SK-N-SH (cell line): Measurements from ENCODE around the gene GRHL3. TPM values are rescaled to one million over a fixed set of nuclear protein-coding genes. Genes with fewer than 3 reads are reported as not detected.
A peak's percentile ranks its signal among the peaks of the same experiment; 100 is the strongest.

Experiments
- CTCF ChIA-PET: fragments of 300-600, 350-600 bp; formaldehyde crosslinking; extraction: SDS; loops from one replicate; lab custom pipeline; 2021; lab: Yijun Ruan, JAX
- POLR2A ChIA-PET: fragments of 350-600 bp; sonication (Branson Sonifier 250); formaldehyde crosslinking; extraction: SDS; loops from one replicate; lab custom pipeline; 2020; ENCODE audit warnings: antibody characterized with exemption, inconsistent platforms; lab: Yijun Ruan, JAX
- DNase-seq: peaks from one replicate; pipeline ENCODE4 v3.0.0; 2012
- H2AFZ ChIP-seq: fragments of 200-600 bp; sonication (generic); 2 replicates; pipeline ENCODE4 v1.8.1; 2016; ENCODE audit warnings: antibody characterized with exemption, mild to moderate bottlenecking, low read depth
- H3F3A ChIP-seq: fragments of 200-600 bp; sonication (generic); replicated peaks from 2 replicates; pipeline ENCODE3; 2016; ENCODE audit warnings: antibody characterized with exemption, mild to moderate bottlenecking; ENCODE audit not compliant: insufficient read depth
- H3K27ac ChIP-seq, 2 experiments: fragments of 200-500 bp in 1 of 2; fragments of 200-600 bp in 1 of 2; sonication (Bioruptor generic) in 1 of 2; sonication (generic), shearing (Covaris generic) in 1 of 2; 2 replicates each; pipeline versions ENCODE4 v1.5.1 to v1.6.1; 2014 to 2016; ENCODE audit warnings: low read depth in 2 of 2, inconsistent platforms in 1 of 2, low read length in 1 of 2, mild to moderate bottlenecking in 1 of 2, mixed read lengths in 1 of 2
- H3K27me3 ChIP-seq: fragments of 200-600 bp; sonication (generic), shearing (Covaris generic); 2 replicates; pipeline ENCODE4 v1.6.1; 2016; ENCODE audit warnings: mixed run types; ENCODE audit not compliant: insufficient read depth
- H3K36me3 ChIP-seq, 2 experiments: fragments of 200-500 bp in 1 of 2; fragments of 200-600 bp in 1 of 2; sonication (Bioruptor generic) in 1 of 2; sonication (generic) in 1 of 2; replicated peaks in 1 of 2; 2 replicates each; pipeline versions ENCODE3 to v1.5.1; 2014 to 2016; ENCODE audit warnings: low read length in 1 of 2, mild to moderate bottlenecking in 1 of 2; ENCODE audit not compliant: insufficient read depth in 2 of 2, control insufficient read depth in 1 of 2
- H3K4me1 ChIP-seq, 2 experiments: fragments of 200-500 bp in 1 of 2; fragments of 200-600 bp in 1 of 2; sonication (Bioruptor generic) in 1 of 2; sonication (generic), shearing (Covaris generic) in 1 of 2; 2 replicates each; pipeline versions ENCODE4 v1.5.1 to v1.6.1; 2014 to 2016; ENCODE audit warnings: low read depth in 1 of 2, low read length in 1 of 2, mixed run types in 1 of 2; ENCODE audit not compliant: insufficient read depth in 2 of 2, control insufficient read depth in 1 of 2
- H3K4me2 ChIP-seq: fragments of 200-600 bp; sonication (generic), shearing (Covaris generic); 2 replicates; pipeline ENCODE4 v1.6.1; 2017; ENCODE audit warnings: mixed run types
- H3K4me3 ChIP-seq, 2 experiments: fragments of 200-500 bp in 1 of 2; fragments of 200-600 bp in 1 of 2; sonication (Bioruptor generic) in 1 of 2; sonication (generic), shearing (Covaris generic) in 1 of 2; 2 replicates each; pipeline versions ENCODE4 v1.5.1 to v1.8.1; 2014 to 2016; ENCODE audit warnings: low read depth in 2 of 2, inconsistent platforms in 1 of 2, low read length in 1 of 2, mild to moderate bottlenecking in 1 of 2, mixed read lengths in 1 of 2, moderate library complexity in 1 of 2
- H3K79me2 ChIP-seq: fragments of 200-600 bp; sonication (generic); 2 replicates; pipeline ENCODE4 v1.8.1; 2017; ENCODE audit warnings: mild to moderate bottlenecking; ENCODE audit not compliant: insufficient read depth
- H3K9ac ChIP-seq: fragments of 200-600 bp; sonication (generic); 2 replicates; pipeline ENCODE4 v1.6.1; 2017; ENCODE audit warnings: mixed run types
- H3K9me2 ChIP-seq: fragments of 200-600 bp; sonication (generic); 2 replicates; pipeline ENCODE4 v1.6.1; 2017; ENCODE audit warnings: mixed run types
- H3K9me3 ChIP-seq: fragments of 200-600 bp; sonication (generic); 2 replicates; pipeline ENCODE4 v1.6.1; 2017; ENCODE audit warnings: mixed run types, mild to moderate bottlenecking, moderate library complexity
- H4K20me1 ChIP-seq: fragments of 200-600 bp; sonication (generic); 2 replicates; pipeline ENCODE4 v1.6.1; 2017; ENCODE audit warnings: mild to moderate bottlenecking, mixed run types; ENCODE audit not compliant: insufficient read depth
- EP300 ChIP-seq, 2 experiments: IDR thresholded peaks; 2 replicates each; pipeline versions ENCODE4 v1.4.0 to v1.6.1; 2012; ENCODE audit warnings: borderline replicate concordance in 1 of 2, low read depth in 1 of 2, low read length in 1 of 2
- FOXJ3 ChIP-seq: sonication (generic); formaldehyde crosslinking; IDR thresholded peaks from 2 replicates; pipeline ENCODE4 v1.5.1; 2020; ENCODE audit warnings: mild to moderate bottlenecking, missing genetic modification reagents
- GABPA ChIP-seq: IDR thresholded peaks from 2 replicates; pipeline ENCODE4 v1.4.0; 2012; ENCODE audit warnings: low read depth, mild to moderate bottlenecking
- JUND ChIP-seq: IDR thresholded peaks from 2 replicates; pipeline ENCODE4 v1.4.0; 2012
- MEF2A ChIP-seq: IDR thresholded peaks from 2 replicates; pipeline ENCODE4 v1.4.0; 2012; ENCODE audit warnings: low read depth, borderline replicate concordance
- NFIC ChIP-seq: IDR thresholded peaks from 2 replicates; pipeline ENCODE4 v1.4.0; 2012; ENCODE audit warnings: borderline replicate concordance
- NRF1 ChIP-seq: IDR thresholded peaks from 2 replicates; pipeline ENCODE4 v1.6.1; 2012; ENCODE audit warnings: low read depth, mild to moderate bottlenecking, low read length
- RAD21 ChIP-seq: IDR thresholded peaks from 2 replicates; pipeline ENCODE4 v1.6.1; 2012; ENCODE audit warnings: mild to moderate bottlenecking, low read length
- RFX5 ChIP-seq: IDR thresholded peaks from 2 replicates; pipeline ENCODE4 v1.6.1; 2012; ENCODE audit warnings: mild to moderate bottlenecking, improper control_type of control experiment, low read length
- TEAD4 ChIP-seq: IDR thresholded peaks from 2 replicates; pipeline ENCODE4 v1.4.0; 2012; ENCODE audit warnings: mild to moderate bottlenecking, borderline replicate concordance; ENCODE audit not compliant: insufficient read depth
- WGBS: methylation state at CpG from one replicate; pipeline ENCODE4 v1.1.6; 2017; ENCODE audit warnings: low lambda C conversion rate; 5-methylcytosine and 5-hydroxymethylcytosine counted together
- polyA plus RNA-seq, 3 experiments: library from polyadenylated mRNA; depleted of rRNA; stranded (reverse); fragments of >200 nt; gene quantifications; 2 replicates each; pipeline ENCODE4 v1.2.3, GENCODE V29; 2012
- TF ChIP-seq, protein P1 (sequence below): fragments of 200-600 bp; sonication (generic); IDR thresholded peaks from 2 replicates; pipeline ENCODE4 v1.6.1; 2017; ENCODE audit warnings: antibody characterized with exemption, mild to moderate bottlenecking, moderate library complexity
- TF ChIP-seq, protein P2 (sequence below): IDR thresholded peaks from 2 replicates; pipeline ENCODE4 v1.4.0; 2012; ENCODE audit warnings: low read depth, borderline replicate concordance
- TF ChIP-seq, protein P3 (sequence below): fragments of 150-350 bp; IDR thresholded peaks from 2 replicates; pipeline ENCODE4 v1.6.1; 2016; ENCODE audit warnings: mild to moderate bottlenecking, low read depth, low read length
- TF ChIP-seq, protein P4 (sequence below): IDR thresholded peaks from 2 replicates; pipeline ENCODE4 v1.6.1; 2012; ENCODE audit warnings: mild to moderate bottlenecking, low read depth, low read length, moderate library complexity

GRHL3 gene
- polyA plus RNA-seq, 1 of the 3 experiments (the other 2 are of a cell fraction), result 0.05 TPM

DNA sequence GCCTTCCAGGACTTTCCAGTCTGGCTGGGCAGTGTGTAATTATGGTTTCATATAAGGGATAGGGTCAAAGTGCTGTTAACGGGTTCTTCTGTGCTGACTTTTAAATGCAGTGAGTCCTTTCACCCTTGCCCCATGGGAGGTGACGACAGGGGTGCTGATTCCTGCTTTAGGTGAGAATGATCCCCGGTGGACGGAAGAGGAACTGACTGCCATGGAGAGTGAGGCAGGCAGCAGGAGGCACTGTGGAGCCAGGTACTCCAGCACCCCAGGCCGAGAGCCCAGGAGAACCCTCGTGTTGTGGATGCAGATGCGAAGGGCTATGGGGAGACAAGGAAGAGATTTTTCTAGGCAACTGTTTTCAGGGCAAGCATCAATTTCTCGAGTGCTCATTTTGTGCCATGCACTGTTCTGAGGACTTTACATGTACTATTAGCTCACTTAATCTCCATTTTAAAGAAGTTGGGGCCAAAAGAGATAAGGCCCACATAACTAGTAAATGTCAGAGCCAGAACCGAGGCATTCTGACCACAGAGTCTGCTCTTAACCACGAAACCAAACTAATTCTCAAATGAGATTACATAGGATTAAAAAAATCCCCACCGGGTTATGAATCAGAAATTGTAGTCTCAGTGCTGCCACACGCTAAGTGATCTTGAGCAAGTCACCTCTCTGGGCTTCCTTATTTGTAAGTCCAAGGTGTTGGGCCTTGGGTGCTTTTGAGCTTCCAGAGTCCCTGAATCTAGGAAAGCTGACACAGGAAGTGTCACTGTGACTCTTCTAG is 66.2 kb downstream of the GRHL3 start:
- Histone ChIP-seq H3K79me2 (no peaks in the 10 kb centered on the region), H3K27me3 (no peaks in the 10 kb centered on the region), H3K36me3 (peaks cover 4% of the 10 kb centered on the region in 2 experiments), H3K4me2 (no peak overlapping the region), H3K9me2 (no peaks in the 10 kb centered on the region), H4K20me1 (no peaks in the 10 kb centered on the region), H3K9me3 (no peaks in the 10 kb centered on the region), H3K4me1 (peaks cover 3 to 7% of the 10 kb centered on the region in 2 experiments; a peak in 2 of 4 replicates), H3F3A (no peaks in the 10 kb centered on the region), H2AFZ (no peak overlapping the region), H3K9ac (no peak overlapping the region), H3K27ac (no peak overlapping the region), H3K4me3 (no peak overlapping the region)
- ChIA-PET POLR2A (no interaction called here), CTCF (interaction anchor here (0.6 to 8.9 kb wide), 7 partner anchors 14 to 235 kb away, joined by 3 to 106 read pairs (median 3); no protein-coding TSS in a partner anchor)
- WGBS, result 89% methylated on average over 11 of the region's 12 CpGs
- TF ChIP-seq RAD21 (0 out of 2 replicates have a peak, but pooled peaks have one; percentile 10), RFX5 (no peak), GABPA (no peak), NFIC (no peak), FOXJ3 (no peak), TEAD4 (no peak)
- TF ChIP-seq, protein P1, sequence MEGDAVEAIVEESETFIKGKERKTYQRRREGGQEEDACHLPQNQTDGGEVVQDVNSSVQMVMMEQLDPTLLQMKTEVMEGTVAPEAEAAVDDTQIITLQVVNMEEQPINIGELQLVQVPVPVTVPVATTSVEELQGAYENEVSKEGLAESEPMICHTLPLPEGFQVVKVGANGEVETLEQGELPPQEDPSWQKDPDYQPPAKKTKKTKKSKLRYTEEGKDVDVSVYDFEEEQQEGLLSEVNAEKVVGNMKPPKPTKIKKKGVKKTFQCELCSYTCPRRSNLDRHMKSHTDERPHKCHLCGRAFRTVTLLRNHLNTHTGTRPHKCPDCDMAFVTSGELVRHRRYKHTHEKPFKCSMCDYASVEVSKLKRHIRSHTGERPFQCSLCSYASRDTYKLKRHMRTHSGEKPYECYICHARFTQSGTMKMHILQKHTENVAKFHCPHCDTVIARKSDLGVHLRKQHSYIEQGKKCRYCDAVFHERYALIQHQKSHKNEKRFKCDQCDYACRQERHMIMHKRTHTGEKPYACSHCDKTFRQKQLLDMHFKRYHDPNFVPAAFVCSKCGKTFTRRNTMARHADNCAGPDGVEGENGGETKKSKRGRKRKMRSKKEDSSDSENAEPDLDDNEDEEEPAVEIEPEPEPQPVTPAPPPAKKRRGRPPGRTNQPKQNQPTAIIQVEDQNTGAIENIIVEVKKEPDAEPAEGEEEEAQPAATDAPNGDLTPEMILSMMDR, result peak; percentile 59
- TF ChIP-seq, protein P2, sequence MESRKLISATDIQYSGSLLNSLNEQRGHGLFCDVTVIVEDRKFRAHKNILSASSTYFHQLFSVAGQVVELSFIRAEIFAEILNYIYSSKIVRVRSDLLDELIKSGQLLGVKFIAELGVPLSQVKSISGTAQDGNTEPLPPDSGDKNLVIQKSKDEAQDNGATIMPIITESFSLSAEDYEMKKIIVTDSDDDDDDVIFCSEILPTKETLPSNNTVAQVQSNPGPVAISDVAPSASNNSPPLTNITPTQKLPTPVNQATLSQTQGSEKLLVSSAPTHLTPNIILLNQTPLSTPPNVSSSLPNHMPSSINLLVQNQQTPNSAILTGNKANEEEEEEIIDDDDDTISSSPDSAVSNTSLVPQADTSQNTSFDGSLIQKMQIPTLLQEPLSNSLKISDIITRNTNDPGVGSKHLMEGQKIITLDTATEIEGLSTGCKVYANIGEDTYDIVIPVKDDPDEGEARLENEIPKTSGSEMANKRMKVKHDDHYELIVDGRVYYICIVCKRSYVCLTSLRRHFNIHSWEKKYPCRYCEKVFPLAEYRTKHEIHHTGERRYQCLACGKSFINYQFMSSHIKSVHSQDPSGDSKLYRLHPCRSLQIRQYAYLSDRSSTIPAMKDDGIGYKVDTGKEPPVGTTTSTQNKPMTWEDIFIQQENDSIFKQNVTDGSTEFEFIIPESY, result no peak
- DNase-seq, result no peak

DNA sequence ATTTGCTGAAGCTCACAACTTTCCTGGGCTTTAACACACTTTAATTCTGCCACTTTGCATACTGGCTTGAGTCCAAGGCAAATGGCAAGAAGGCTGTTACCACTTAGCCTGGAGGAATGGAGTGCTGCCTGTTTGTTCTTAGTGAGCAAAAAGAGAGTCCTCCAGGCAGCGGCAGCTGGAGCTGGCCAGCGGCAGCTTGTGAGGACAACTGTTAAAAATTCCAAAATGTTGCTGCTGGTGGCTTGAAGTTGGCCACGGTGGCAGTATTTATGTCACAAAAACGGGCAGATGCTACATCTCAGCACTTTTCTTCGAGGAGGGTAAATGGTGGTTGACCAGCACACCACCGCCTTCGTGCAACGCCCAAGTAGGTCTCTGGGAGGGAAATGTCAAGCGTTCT is 67.1 kb downstream of the GRHL3 start:
- H3K79me2 ChIP-seq, result no peaks in the 10 kb centered on the region
- no peak overlapping the region for H2AFZ ChIP-seq
- peaks cover 6 to 7% of the 10 kb centered on the region in 2 experiments; a peak in 2 of 4 replicates for H3K4me1 ChIP-seq
- H3F3A ChIP-seq, result no peaks in the 10 kb centered on the region
- CTCF ChIA-PET, result interaction anchor here (0.6 to 8.9 kb wide), 6 partner anchors 15 to 236 kb away, joined by 3 to 106 read pairs (median 3); no protein-coding TSS in a partner anchor
- no peak for DNase-seq
- no peaks in the 10 kb centered on the region for H4K20me1 ChIP-seq
- H3K4me2 ChIP-seq, result no peak overlapping the region
- POLR2A ChIA-PET, result no interaction called here
- no peak overlapping the region for H3K9ac ChIP-seq
- WGBS, result 87% methylated on average over 9 of the region's 9 CpGs
- H3K9me3 ChIP-seq, result no peaks in the 10 kb centered on the region
- no peak overlapping the region for H3K4me3 ChIP-seq
- no peaks in the 10 kb centered on the region for H3K9me2 ChIP-seq
- no peak overlapping the region; a peak in 1 of 4 replicates for H3K27ac ChIP-seq
- H3K36me3 ChIP-seq, result peaks cover 4% of the 10 kb centered on the region in 2 experiments
- no peaks in the 10 kb centered on the region for H3K27me3 ChIP-seq
- TF ChIP-seq, protein P3, sequence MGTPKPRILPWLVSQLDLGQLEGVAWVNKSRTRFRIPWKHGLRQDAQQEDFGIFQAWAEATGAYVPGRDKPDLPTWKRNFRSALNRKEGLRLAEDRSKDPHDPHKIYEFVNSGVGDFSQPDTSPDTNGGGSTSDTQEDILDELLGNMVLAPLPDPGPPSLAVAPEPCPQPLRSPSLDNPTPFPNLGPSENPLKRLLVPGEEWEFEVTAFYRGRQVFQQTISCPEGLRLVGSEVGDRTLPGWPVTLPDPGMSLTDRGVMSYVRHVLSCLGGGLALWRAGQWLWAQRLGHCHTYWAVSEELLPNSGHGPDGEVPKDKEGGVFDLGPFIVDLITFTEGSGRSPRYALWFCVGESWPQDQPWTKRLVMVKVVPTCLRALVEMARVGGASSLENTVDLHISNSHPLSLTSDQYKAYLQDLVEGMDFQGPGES, result no peak
- TF ChIP-seq JUND, result no peak
- TF ChIP-seq, protein P1, result no peak
- TF ChIP-seq TEAD4, result no peak
- TF ChIP-seq MEF2A, result no peak
- TF ChIP-seq, protein P4, sequence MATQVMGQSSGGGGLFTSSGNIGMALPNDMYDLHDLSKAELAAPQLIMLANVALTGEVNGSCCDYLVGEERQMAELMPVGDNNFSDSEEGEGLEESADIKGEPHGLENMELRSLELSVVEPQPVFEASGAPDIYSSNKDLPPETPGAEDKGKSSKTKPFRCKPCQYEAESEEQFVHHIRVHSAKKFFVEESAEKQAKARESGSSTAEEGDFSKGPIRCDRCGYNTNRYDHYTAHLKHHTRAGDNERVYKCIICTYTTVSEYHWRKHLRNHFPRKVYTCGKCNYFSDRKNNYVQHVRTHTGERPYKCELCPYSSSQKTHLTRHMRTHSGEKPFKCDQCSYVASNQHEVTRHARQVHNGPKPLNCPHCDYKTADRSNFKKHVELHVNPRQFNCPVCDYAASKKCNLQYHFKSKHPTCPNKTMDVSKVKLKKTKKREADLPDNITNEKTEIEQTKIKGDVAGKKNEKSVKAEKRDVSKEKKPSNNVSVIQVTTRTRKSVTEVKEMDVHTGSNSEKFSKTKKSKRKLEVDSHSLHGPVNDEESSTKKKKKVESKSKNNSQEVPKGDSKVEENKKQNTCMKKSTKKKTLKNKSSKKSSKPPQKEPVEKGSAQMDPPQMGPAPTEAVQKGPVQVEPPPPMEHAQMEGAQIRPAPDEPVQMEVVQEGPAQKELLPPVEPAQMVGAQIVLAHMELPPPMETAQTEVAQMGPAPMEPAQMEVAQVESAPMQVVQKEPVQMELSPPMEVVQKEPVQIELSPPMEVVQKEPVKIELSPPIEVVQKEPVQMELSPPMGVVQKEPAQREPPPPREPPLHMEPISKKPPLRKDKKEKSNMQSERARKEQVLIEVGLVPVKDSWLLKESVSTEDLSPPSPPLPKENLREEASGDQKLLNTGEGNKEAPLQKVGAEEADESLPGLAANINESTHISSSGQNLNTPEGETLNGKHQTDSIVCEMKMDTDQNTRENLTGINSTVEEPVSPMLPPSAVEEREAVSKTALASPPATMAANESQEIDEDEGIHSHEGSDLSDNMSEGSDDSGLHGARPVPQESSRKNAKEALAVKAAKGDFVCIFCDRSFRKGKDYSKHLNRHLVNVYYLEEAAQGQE, result no peak
- no peak for TF ChIP-seq NRF1
- TF ChIP-seq EP300 (IDR thresholded peaks at IDR 0.05; ENCODE audit: borderline replicate concordance in 1 of 2, low read depth in 1 of 2, low read length in 1 of 2), result no peak
